Suprapubic skin (tissue), 3 donors: ENCODE data around the gene NUP37.

ENCODE experiments used
- CTCF ChIP-seq, 2 donors: fragments of 200-600 bp in 1 of 2; fragments of 450-650 bp in 1 of 2; sonication (generic) in 1 of 2; IDR thresholded peaks; one replicate each; pipeline ENCODE4 v1.5.1; 2016 to 2019; ENCODE audit warnings: antibody characterized with exemption in 2 of 2, mild to moderate bottlenecking in 1 of 2, moderate library complexity in 1 of 2
- EP300 ChIP-seq: sonication (generic); formaldehyde crosslinking; IDR thresholded peaks from one replicate; pipeline ENCODE4 v1.6.1; 2017; ENCODE audit warnings: antibody characterized with exemption
- POLR2A ChIP-seq, 2 donors: fragments of 450-650 bp; IDR thresholded peaks; one replicate each; pipeline ENCODE4 v1.6.1; 2017; ENCODE audit warnings: antibody characterized with exemption in 2 of 2, mild to moderate bottlenecking in 2 of 2, moderate library complexity in 2 of 2

DNA sequence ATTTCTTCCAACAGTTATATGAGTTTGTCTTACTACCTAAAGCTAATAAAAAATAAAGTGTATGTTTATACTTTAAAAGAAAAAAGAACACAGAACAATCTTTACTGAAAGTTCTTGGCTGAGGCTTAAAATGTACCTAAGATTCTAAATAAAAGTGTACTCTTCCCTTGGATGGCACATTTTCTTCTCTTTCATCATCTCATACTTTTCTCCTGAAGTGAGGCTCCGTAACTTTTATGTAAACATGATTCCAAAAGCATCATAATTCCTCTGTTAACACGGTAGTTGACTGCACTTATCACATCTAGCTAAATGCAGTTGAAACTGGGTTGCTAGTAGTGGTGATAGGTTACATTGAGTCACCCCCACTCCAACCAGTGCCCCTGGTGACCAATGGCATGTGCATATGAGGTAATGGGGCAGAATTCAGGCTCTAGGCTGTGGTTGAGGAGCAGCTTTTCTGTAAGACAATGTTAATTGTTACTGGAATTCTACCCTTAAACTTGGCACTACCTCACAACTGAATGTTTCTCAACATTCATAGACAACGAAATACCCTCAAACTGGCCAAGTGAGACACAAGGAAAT lies 96.5 kb downstream of the NUP37 start:
- no peak for TF ChIP-seq CTCF (IDR thresholded peaks at IDR 0.05)
- no peak for TF ChIP-seq POLR2A (IDR thresholded peaks at IDR 0.05)
- TF ChIP-seq EP300, result no peak
